Upper lobe of left lung (tissue), 4 donors: ENCODE measurements around the gene ZCCHC7.
"Not testable (repeated sequence)": the region's sequence is repeated elsewhere in the genome, so short reads cannot be mapped to it uniquely, and the experiment has no call there.

Experiments used
- CTCF ChIP-seq, 6 experiments: fragments of 450-650 bp in 4 of 6; fragments of 200-600 bp in 2 of 6; sonication (generic) in 2 of 6; IDR thresholded peaks; one replicate each; pipeline ENCODE4 v1.5.1; 2016 to 2019; ENCODE audit warnings: antibody characterized with exemption in 6 of 6
- POLR2AphosphoS5 ChIP-seq, 2 donors: sonication (generic); formaldehyde crosslinking; IDR thresholded peaks; one replicate each; pipeline ENCODE4 v1.5.1; 2017; ENCODE audit warnings: antibody characterized with exemption in 2 of 2

- TF ChIP-seq CTCF, POLR2AphosphoS5 (IDR thresholded peaks at IDR 0.05): not testable (repeated sequence)
These were observed 277.6 kb downstream of the ZCCHC7 start for GRCh38 chr9:37397948-37398347.
